GM21786 (cell line): ENCODE measurements around the gene CCDC8.
"Not testable (repeated sequence)": the region's sequence is repeated elsewhere in the genome, so short reads cannot be mapped to it uniquely, and the experiment has no call there.

Experiments
- ATAC-seq: cut with Tn5 transposase; IDR thresholded peaks from one replicate; pipeline ENCODE4 v1.9.1; 2021; ENCODE audit not compliant: unreplicated experiment

Gene CCDC8, protein sequence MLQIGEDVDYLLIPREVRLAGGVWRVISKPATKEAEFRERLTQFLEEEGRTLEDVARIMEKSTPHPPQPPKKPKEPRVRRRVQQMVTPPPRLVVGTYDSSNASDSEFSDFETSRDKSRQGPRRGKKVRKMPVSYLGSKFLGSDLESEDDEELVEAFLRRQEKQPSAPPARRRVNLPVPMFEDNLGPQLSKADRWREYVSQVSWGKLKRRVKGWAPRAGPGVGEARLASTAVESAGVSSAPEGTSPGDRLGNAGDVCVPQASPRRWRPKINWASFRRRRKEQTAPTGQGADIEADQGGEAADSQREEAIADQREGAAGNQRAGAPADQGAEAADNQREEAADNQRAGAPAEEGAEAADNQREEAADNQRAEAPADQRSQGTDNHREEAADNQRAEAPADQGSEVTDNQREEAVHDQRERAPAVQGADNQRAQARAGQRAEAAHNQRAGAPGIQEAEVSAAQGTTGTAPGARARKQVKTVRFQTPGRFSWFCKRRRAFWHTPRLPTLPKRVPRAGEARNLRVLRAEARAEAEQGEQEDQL

GRCh38 chr19:46413262-46414031 is at the start of gene CCDC8:
Gene CCDC8 (minus strand): TSS chr19:46413564. CDS start chr19:46412810, 754 bp downstream.
- ATAC-seq: no peak

- no peak for ATAC-seq
Observed at GRCh38 chr19:46461537-46461936, 48.2 kb upstream of the CCDC8 start.

DNA sequence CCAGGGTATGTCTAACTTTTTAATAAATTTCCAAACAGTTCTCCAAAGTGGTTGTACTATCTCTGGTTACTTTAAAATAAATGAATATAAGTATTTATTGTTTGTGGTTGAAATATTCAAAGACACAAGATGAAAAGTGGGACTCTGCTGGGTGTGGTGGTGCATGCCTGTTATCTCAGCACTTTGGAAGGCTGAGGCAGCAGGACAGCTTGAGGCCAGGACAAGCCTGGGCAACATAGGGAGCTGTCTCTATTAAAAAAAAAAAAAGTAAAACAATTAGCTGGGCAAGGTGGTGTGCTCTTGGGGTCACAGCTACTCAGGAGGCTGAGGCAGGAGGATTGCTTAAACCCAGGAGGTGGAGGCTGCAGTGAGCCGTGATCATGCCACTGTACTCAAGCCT is 47.6 kb upstream of the CCDC8 start:
- no peak for ATAC-seq

DNA sequence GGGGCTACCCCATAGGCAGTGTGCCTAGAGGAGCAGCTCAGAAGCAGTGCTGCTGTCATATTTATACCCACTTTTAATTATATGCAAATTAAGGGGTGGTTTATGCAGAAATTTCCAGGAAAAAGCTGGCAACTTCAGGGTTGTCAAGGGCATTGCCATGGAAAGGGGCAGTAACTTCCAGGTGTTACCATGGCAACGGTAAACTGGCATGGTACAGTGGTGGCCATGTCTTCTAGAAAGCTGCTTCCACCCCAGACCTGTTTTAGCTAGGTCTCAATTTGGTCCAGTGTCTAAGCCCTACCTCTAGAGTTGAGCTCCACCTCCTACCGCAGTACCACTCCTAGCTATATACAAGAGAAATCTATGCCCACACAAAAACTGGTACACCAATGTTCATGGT is 46.7 kb upstream of the CCDC8 start:
- no peak for ATAC-seq

GRCh38 chr19:46456930-46457329 is 43.6 kb upstream of the CCDC8 start:
- no peak for ATAC-seq

DNA sequence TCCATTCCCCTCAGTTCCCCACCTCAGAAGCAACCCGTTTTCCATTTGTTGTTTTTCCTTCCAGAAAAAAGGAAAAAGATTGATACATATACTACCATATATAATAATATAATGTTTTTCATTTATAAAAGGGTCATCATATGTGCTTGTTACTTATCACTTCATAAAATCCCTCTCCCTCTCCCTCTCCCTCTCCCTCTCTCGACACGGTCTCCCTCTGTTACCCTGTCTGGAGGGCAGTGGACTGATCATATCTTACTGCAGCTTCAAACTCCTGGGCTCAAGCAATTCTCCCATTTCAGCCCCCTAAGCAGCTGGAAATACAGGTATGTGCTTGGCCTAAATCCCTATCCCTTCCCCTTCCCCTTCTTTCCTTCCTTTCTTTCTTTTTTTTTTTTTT is 40.9 kb upstream of the CCDC8 start:
- no peak for ATAC-seq

GRCh38 chr19:46453661-46454060 is 40.3 kb upstream of the CCDC8 start:
- no peak for ATAC-seq

DNA sequence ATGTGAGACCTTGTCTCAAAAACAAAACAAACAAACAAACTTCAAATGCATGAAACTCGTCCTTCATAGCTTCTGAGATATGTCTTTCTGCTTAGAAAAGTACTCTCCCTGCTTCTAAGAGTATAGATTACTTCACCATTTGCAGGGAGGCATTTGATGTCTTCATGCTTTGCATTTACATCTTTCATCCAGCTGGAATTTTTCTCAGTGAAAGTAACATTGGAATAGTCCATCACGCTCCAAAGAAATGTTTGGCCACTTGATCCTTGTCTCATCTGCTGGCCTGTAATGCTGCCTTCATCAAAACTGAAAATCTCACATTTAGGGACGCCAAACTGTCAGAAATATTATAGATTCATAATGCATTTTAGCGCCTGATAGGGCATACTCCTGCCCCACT is 38.8 kb upstream of the CCDC8 start:
- ATAC-seq: no peak

DNA sequence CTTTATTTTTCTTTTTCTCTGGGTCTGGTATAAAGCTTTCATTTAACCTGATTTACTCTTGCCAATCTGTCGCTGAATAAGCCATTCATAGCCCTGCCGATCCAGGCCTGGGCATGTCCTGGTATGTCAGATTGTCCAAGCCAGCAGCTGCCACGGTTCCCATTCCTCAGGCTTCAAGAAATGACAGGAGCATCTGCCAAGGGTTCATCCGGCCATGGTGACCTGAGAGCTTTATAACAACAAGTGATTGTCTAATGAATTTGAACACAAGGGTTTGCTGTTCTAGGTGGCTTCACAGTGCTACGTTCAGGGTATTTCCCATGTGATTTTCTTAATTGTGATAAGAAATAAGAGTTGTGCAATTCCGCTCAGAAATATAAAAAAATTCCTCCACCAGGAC is 38.0 kb upstream of the CCDC8 start:
- no peak for ATAC-seq

GRCh38 chr19:46450737-46451136 is 37.4 kb upstream of the CCDC8 start:
- no peak for ATAC-seq

DNA sequence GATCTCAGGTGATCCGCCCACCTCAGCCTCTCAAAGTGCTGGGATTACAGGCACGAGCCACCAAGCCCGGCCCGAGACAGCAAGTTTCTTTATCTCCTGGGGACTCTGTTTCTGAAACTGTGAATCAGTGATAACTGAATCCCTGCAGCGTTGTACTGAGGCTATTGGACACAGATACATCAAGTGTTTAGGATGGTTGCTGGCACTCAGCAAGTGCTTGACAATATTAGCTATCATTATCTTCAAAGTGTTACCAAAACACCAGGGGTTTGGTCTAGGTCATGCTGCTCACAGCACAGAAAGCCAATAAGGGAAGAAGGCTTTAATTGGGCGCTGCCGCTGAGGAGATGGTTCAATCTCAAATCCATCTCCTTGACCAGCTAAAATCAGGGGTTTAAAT is 35.9 kb upstream of the CCDC8 start:
- ATAC-seq: no peak

GRCh38 chr19:46448601-46449000 is 35.2 kb upstream of the CCDC8 start:
- ATAC-seq: no peak

DNA sequence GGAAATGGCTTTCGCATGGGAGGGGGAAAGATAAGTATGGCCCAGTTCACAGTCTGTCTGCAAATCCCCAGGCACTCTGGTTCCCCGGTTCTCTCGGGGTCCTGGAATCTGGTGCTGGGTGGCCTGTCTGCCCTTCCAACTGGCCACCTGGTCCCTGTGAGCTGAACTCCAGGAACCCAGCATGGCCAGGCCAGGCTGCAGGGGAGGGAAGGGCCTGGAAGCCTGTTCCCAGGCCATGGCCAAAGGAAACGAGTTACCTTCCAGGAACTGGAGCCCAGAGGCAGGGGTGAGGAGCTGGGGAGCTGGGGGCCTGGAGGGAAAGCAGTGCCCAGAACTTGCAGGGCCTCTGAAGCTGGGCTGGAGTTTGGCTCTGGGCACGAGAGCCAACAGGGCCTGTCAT is 34.5 kb upstream of the CCDC8 start:
- ATAC-seq: no peak

GRCh38 chr19:46447006-46447405 is 33.6 kb upstream of the CCDC8 start:
- no peak for ATAC-seq

- no peak for ATAC-seq
Observed at GRCh38 chr19:46446021-46446420, 32.7 kb upstream of the CCDC8 start.

- ATAC-seq: no peak
Observed at GRCh38 chr19:46442808-46443450, 29.6 kb upstream of the CCDC8 start.

DNA sequence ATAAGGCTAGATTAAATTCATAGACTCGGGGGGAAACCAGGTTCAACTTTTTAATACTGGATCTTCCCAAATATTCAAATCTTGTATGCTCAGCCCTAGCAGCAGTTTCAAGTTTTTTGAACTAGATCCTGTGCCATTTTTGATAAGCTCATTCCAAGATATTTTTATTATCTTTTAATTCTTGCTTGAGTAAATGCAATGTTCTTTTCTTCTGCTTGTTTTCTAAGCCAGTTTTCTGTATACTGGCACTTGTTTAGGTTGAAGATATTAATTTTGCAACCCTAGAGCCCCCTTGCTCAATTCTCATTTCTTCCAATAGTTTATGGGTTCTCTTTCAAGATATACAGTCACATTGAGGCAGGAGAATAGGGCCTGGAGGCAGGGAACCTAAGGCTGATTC is 28.5 kb upstream of the CCDC8 start:
- no peak for ATAC-seq

- not testable (repeated sequence) for ATAC-seq
Observed at GRCh38 chr19:46435689-46436088, 22.3 kb upstream of the CCDC8 start.

DNA sequence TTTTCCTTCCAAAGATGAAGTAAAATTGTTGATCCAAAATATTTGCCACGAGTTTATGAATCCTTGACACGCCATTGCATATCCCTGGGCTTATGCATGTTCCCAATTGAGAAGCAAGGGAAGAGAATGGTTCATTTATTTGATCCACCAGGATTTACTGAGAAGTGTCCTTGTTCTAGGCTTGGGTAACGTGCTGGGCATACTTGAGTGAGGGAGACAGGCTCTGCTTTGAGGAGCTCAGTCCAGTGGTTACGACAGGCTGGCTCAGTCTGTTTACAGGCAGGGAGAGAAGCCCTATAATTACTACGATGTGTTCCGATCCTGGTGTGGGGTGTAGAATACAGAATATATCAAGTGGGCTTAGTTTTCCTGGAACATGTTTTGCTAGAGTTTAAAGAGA is 21.6 kb upstream of the CCDC8 start:
- ATAC-seq: no peak

DNA sequence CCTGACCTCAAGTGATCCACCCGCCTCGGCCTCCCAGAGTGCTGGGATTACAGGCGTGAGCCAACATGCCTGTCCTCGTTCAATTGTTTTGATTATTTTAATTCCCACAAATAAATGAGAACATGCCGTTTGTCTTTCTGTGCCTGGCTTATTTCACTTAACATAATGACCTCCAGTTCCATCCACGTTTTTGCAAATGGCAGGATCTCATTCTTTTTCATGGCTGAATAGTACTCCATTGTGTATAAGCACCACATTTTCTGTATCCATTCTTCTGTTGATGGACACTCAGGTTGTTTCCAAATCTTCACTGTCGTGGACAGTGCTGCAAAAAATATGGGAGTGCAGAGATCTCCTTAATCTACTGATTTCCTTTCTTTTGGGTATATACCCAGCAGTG is 20.1 kb upstream of the CCDC8 start:
- ATAC-seq: not testable (repeated sequence)

DNA sequence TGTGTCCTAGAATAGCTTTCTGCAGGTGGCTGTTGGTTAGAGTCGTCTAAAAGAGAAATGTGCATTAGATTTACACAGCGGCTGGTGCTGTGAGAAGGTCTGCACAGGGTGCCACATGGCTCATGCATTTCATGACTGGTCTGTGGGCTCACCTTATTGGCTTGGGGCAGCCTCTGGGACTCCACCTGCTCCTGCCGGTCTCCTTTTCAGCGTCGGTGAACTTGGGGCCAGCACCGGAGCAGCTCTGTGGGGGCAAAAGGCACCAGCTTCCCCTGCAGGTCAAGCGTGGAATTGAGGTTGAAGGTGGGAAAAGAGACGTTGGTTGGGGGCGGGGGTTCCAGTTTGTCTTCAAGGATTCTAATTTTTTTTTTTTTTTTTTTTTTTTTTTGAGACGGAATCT is 18.5 kb upstream of the CCDC8 start:
- no peak for ATAC-seq

DNA sequence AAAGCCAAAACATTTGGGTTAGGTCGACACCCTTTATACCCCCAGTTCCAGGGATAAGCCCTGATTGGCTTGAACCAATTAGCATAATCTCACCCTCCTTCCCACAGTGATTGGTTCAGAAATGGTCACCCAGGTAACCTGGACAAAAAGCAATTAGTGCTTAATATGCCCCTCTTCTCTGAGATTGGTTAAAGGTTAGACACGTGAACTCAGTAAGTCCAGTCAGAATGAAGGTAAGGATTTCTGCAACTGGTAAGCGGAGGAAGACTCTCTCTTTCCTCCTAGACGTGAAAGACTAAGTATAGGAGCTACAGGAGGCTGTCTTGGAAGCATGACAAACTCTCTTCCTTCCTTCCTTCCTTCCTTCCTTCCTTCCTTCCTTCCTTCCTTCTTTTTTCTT is 16.6 kb upstream of the CCDC8 start:
- no peak for ATAC-seq
